ENCODE data around the gene SCIN.
"Not testable (repeated sequence)": the region's sequence is repeated elsewhere in the genome, so short reads cannot be mapped to it uniquely, and the experiment has no call there.

Gene SCIN

DNA sequence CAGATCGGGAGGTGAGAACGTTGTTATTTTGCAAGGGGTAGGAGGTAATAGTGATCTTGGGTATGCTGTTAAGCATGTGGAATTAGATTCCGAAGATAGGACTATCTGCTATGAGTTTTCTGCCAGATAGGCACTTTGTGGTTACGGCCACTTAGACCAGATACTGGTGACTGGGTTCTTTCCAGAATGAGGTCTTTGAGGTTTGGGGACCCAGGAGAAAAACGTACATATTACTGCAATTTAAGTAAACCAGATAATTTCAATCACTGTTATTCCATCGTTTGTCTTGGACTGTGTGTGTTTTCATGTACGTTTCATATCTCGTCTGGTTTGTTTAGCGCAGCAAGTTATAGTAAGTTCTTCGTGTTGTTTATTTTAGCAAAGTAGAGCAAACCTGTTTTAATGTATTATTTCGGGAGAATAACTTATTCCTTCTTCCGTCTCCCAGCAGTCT is 117.2 kb downstream of the SCIN start:
- no peak for DNase-seq (ENCODE audit: low read depth)

DNA sequence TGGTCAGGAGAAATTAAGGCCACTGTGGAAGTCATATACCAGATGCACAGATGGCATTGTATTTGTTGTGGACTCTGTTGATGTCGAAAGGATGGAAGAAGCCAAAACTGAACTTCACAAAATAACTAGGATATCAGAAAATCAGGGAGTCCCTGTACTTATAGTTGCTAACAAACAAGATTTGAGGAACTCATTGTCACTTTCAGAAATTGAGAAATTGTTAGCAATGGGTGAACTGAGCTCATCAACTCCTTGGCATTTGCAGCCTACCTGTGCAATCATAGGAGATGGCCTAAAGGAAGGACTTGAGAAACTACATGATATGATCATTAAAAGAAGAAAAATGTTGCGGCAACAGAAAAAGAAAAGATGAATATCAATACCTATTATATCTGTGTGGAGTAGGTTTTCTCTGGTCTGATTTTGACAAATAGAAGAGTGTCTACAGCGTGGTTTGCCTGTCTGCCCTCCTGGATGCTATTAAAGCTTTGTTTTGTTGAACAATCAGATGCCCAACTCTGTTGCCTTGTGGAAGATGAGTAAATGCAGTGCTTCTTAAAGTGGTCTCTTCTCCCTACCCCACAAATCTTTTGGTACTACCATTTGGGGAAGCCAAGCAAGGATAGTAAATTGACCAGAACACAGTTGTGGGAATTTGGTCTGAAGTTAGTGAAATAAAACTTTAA is 118.1 kb downstream of the SCIN start:
- not testable (repeated sequence) for DNase-seq (ENCODE audit: low read depth)

DNA sequence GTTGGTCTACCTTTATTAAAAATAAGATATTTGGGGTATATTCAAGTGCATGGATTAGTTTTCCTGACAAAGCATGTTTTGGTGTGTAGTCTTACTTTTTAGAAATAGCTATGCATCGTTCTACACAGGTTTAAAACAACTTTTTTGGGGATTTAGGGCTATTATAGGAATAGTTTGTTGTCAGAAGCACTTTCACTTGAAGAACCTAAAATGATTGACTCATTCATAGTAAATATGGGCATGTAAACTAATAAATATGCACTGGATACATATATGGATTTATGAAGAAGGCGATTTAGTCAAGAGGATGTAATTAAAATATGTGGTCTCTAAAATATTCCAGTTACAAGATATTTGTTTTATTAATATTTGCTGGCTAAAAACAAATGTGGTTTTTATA is 118.9 kb downstream of the SCIN start:
- DNase-seq (ENCODE audit: low read depth), result no peak

DNA sequence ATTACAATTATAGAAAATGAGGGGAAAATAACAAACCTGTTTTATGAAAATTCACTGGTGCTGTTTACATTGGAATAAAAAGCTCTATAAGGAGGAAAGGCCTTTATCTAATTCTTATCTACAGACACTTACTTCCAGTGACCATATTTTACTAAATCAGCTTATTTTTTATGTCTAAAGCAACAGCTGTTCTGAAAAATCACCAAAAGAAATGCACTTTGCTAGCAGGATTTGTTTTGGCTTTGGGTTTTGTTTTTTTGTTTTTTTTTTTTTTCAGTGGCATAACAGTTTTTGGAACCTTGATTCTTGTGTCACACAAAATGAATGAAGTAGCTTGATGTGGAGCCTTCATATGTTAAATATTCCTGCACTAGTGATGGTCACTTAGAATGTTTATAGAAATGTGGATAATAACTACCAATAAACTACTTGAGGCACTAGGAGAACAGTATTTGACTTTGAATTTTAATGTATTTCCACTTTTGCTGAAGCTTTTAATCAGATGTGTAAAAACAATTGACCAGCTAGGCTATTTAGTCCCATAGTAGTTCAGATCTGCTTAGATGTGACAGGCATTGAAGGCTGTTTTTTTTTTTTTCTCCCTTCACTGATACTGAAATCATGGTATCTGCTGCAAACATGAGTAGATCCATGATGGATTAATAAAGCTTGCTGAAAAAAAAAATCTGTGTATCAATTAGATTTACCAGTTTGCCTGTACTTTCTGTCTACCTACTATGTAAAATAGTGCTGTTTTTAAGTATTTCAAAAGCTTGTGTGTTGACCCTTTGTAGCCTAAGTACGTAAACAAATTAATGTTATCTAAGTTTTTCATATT is 119.7 kb downstream of the SCIN start:
- DNase-seq (ENCODE audit: low read depth), result no peak

DNA sequence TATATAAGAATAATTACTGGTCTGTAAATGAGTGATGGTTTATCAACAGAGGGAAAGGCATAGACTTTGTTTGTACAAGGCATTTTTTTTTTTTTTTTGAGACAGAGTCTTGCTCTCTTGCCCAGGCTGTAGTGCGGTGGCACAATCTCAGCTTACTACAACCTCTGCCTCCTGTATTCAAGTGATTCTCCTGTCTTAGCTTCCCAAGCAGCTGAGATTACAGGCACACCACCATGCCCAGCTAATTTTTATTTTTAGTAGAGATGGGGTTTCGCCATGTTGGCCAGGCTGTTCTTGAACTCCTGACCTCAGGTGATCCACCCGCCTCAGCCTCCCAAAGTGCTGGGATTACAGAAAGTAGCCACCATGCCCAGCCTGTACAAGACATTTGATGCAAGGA is 120.9 kb downstream of the SCIN start:
- not testable (repeated sequence) for DNase-seq (ENCODE audit: low read depth)

DNA sequence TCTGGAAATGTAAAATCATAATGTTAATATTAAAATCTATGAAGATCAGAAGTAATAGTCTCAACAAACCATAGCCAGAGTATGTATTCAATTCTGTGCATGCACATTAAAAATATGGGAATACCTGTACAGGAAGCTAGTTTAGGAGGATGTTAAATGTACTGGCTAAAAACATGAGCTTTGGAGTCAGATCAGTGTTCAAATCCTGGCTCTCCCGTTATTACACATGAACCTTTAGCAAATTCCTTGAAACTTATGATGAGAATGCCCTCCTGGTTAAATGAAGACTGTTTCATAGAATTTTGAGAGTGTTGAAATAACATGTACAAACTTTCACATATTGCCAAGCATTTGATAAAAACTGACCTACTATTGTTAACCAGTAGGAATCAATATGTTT is 121.5 kb downstream of the SCIN start:
- DNase-seq (ENCODE audit: low read depth), result no peak

DNA sequence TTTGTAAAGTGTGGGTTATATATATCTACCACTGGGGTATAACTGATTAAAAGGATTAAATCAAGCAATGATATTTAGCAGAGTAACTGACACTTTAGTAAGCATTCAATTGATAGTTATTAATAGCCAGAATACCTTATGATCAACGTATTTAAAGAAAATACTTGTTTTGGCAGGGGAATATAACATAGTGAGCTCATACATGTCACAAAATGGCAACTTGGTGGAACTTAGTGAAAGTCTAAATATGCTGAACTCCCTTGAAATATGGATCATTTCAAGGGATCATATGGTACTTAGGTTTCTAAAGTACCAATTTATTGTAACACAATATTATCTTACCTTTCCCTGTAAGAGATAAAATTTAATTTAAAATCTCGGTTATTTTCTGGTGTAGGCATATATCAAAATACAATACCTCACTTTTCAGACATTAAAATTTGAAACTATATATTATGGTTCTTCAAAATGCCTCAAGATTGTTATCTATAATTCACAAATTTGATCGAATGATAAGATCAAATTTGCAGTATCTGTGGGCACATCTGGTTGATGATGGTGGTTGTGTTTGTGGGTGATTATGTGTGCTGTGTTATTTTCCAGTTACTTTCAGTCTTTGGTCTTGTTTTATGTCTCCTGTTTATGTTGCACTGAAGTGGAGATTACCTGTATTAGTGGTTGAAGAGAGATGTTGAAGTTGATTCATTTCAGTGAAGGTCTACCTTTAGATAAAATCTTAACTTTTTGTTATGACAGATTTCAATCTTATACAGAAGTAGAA is 122.1 kb downstream of the SCIN start:
- DNase-seq (ENCODE audit: low read depth), result no peak

DNA sequence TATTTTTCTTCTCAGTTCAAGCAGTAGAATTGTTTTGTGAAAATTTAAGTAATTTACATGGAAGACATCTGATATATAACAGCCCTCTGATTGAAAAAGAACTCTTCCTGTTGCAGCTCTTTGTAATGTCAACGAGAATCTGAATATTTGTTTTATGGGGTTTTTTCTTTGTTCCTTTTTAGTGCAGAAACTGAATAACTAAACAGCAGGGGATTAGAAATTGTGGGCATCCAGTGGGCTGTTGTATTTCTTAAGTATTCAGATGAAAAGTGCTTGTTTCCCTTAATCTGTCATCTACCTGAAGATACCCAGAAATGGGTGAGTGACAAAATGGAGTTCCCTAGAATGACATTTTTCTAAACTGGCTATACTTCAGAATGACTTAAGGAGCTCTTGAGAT is 124.3 kb downstream of the SCIN start:
- no peak for DNase-seq (ENCODE audit: low read depth)

DNA sequence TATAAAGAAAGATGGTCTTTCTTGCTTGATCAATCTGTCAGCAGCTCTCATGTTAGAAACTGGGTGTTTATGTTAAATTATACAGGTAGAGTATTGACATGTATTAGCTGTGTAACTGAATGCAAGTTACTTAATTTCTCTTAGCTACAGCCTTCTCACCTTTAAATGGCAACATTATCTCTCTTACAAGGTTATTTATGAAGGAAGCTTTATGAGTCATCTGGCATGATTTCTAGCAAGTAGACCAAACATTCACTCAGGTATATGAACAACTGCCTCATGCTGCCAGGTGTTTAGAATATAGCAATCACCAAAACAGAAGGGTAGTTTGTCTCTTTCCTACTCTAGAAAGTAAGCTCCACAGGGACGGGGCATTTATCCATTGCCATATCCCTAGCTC is 125.4 kb downstream of the SCIN start:
- DNase-seq (ENCODE audit: low read depth), result no peak

DNA sequence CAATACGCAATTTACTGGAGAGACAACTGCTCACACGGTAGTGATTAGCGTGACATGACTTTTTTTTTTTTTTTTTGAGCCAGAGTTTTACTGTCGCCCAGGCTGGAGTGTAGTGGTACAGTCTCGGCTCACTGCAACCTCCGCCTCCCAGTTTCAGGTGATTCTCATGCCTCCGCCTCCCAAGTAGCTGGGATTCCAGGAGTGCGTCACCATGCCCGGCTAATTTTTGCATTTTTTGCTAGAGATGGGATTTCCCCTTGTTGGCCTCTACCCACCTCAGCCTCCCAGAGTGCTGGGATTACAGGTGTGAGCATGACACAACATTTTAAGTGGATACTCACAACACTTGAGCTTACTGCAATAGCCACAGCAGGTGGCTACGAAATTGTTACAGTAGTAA is 128.8 kb downstream of the SCIN start:
- DNase-seq (ENCODE audit: low read depth), result no peak

DNA sequence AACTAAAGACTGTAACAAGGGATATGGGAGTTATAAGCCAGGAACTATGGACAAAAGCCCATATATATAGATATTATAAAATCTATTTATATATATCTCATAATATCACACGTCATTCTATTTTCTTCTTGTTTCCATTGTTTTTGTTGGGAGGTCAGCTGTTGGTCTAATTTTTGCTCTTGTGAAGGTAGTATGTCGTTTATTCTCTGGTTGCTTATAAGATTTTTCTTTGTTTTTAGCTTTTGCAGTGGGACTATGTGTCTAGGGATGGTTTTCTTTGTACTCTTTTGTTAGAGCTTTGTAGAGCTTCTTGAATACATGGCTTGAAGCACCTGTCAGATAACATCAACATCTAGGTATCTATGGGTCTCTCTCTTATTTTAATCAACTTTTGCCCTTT is 130.9 kb downstream of the SCIN start:
- DNase-seq (ENCODE audit: low read depth), result no peak

DNA sequence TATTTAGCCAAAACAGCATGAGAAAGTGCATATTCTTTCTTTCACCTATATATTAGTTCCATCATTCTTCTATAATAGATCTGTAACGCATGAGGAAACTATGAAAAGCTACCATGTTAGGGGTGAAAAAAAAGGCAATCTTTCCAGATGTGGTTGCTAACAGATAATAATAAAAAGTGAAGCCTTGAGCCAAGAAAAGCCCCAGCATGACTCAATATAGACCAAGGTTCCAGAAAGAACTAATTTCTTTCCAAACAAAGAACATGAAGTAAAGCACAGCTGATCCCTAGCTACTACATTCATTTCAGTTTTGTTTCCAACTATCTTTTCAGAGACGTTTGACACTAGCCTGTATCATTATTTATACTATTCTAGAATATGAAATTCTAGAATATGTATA is 133.4 kb downstream of the SCIN start:
- no peak for DNase-seq (ENCODE audit: low read depth)

DNA sequence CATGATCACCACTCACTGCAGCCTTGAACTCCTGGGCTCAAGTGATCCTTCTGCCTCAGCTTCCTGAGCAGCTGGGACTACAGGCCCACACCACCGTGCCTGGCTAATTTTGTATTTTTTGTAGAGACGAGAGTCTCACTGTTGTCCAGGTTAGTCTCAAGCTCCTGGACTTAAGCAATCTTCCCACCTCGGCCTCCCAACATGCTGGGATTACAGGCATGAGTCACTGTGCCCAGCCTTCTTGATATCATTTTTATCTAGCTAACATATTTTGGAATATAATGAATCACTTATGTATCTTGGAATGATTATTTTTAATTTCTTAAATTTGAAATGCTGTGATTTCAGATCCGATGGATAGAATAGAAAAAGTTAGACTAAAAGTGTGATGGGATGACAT is 135.4 kb downstream of the SCIN start:
- no peak for DNase-seq (ENCODE audit: low read depth)

DNA sequence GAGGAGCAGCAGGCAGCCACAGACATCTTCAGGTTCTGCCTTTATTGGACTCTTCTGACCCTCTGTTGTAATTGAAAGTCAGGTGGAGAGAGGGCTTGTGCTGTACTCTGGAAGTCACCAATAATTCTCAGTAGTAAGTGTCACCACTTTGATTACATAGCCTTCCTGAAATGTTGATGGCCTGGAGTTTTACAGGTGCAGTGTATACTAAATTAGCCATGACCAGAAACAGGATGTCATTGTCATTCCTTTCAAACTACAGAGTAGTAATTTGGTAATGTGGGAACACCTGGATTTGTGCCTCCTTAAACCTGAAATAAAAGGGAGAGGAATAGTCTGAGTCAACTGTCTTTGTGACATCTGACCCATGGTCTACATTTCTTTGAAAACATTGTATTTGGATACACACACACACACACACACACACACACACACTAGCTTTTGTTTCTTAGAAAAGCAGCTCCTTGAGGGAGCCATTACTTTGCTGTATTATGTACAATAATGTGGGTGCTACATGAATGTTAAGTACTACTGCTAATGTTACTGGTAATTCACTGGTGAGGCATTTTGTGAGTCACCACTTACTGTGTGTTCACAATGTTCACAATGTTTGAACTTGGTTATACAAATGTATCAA is 136.5 kb downstream of the SCIN start:
- no peak for DNase-seq (ENCODE audit: low read depth)

DNA sequence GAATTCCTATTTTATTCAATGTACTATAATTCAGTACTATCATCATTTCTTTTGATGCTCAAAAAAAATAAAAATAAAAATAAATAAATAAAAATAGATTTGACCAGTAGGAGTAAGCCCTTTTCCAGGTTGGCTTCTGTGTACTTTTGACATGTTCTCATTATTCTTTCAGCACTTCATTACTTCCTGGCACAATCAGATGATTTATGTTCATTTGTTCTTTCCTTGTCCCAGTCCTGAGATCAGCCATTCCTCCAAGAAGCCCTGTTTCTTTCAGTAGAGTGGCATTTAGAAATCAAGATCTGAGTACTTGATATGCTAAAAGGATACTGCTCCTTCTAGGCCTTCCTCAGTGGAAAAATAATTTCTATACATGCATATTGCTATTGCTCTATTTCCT is 137.8 kb downstream of the SCIN start:
- no peak for DNase-seq (ENCODE audit: low read depth)

All from HS-5 (cell line).